Amniotic epithelial cell (primary cell): ENCODE measurements around the gene SDHA.

ENCODE experiments used
- DNase-seq: peaks from one replicate; pipeline ENCODE4 v3.0.0-alpha.2; 2010; ENCODE audit warnings: low read depth

Gene SDHA

DNA sequence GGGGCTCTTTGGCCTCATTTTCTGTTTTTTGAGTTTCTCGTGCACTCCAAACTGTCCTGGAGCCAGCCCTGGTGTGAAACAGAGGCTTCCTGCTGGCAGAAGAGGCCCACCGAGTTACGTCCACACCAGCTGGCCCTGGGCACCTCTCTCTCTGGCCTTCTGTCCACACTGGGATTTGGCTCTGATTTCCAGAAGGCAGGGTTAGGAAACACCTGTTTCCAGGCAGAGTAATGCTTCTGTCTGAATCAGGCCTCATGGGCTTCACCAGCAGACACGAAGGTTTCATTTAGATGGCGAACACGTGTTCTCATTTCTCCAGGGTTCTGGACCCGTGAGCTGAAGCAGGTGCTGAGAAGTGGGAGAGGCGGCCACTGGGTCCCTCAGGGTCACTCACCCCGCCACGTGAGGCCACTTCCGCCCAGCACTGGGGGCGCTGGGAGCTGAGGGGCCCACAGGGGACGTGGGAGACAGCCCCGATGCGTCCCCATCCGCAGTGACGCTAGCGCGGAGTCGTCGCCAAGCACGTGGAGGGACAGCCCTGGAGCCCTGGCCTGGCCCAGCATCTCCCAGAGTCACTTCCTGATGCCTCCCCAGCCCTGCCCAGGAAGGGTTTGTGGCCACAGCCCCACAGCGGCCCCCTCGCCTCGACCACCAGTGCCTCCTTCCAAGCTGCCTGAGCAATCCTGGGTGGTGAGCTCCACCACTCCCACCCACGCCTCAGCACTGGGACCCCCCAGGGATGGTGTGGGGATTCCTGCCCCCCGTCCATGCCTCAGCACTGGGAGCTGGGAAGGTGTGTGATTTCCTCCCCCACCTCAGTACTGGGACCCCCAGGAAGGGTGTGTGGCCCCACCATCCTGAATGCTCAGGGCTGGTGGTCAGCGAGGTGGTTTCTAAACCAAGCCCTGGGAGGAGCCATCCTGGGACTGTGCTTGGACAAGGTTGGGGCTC is 31.8 kb upstream of the SDHA start:
- DNase-seq: no peak

GRCh38 chr5:187042-187431 is 31.1 kb upstream of the SDHA start:
- DNase-seq: no peak

DNA sequence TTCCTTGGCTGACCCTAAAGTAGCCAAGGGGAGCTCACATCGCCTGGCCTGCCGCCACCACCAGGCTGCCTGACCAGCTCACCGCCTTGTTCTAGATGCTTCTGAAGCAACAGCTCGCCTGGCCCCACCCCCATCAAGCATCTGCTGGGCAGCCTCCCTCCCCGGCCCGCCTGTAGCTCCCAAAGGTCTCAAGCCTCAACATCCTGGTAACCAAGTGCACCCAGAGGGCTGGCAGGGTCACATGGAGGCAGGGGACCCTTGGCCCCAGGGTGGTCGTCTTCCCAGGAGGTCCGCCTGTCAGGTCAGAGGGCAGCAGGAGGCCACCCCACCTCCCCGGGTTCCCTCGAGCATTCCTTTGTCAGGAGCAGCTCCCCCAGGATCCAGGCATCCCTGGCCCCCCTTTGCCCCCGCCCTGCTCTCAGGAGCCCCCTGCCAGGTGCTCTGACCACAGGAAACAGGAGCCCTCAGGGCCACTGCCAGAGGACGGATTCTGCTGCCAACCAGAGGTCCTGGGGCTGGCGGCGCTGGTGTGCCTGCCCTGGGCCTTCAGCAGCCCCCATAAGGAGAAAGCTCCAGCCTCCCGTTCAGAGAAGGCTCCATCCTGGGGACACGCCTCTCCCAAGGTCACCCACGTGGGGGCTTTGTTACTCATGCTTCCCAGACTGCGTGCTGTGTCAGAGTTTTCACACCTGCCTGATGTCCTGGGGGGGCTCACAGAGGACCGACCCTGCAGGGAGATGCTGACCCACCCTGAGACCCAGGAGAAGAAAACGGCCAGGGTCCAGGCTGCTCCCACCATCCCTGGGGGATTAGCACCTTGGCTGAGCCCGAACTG is 30.3 kb upstream of the SDHA start:
- peak; percentile 12 for DNase-seq

DNA sequence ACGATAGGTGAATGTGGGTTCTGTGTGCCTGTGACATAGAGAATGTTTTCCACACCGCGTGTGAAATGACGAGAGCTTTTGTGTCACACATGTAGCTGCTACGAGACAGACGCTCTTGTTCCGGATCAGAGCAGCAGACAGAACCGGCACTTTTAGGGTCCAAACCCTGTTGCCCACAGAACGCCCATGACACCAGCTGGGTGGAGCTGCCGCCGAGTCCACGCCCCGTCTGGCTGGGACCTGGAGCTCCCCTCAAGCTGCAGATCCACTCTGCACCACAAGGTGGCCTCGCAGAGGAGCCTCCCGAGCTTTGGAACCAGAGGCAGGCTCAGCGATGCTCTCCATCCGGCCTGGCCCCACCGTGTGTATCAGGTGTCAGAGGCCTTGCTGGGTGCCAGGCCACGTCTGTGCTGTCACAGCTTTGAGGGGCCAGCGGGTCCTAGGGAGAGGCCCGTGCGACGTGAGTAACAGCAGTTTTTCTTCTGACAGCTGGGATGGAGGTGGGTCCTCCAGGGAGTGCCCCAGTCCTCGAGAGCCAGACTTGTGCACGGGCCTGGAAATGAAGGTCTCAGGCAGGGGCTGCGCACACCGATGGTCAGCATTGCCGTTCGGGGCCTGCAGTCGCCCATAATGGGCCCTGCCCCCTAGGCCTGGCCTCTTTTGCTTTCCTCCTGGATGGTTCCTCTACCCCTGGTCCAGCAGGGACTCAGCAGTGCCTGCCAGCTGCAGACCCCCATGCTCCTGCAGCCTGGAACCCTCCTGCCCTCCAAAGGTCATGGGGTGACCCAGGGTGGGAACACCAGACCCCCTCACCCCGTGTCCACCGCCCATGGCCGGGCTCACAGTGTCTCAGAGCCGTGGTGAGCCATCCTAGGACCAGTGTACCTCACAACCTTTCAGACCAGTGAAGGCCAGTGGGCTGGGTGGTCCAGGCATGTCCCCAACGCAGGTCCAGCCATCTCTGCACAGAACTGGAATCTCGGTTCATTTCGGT is 29.3 kb upstream of the SDHA start:
- DNase-seq: peak; percentile 63

GRCh38 chr5:189486-189885 is 28.6 kb upstream of the SDHA start:
- no peak for DNase-seq

GRCh38 chr5:189976-190365 is 28.1 kb upstream of the SDHA start:
- DNase-seq: no peak

DNA sequence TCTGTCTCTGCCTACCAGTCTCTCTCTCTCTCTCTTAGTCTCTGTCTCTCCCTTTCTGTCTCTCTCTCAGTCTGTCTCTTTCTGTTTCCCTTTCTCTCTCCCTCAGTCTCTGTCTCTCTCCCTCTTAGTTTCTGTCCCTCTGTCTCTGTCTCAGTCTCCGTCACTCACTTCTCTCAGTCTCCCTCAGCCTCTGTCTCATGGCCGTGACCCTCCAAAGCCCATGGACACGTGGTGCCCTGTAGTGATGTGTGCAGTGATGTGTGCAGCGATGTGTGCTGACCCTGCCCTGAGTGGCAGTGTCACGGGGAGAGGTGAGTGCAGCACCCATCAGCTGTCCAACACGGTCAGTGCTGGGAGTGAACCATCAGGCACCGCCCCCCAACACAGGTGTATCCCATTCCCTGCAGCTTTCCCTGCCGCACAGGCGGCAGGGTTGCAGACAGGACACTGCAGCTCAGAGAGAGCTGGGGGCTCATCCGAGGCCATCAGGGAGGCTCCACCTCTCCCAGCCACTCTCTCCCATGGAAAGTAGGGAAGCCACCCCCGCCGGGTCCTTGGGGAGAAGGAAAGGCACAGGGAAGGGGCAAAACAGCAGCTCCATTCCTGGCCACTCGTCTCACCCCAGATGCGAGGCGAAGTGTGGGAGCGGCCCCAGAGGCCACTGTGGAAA is 27.6 kb upstream of the SDHA start:
- no peak for DNase-seq

DNA sequence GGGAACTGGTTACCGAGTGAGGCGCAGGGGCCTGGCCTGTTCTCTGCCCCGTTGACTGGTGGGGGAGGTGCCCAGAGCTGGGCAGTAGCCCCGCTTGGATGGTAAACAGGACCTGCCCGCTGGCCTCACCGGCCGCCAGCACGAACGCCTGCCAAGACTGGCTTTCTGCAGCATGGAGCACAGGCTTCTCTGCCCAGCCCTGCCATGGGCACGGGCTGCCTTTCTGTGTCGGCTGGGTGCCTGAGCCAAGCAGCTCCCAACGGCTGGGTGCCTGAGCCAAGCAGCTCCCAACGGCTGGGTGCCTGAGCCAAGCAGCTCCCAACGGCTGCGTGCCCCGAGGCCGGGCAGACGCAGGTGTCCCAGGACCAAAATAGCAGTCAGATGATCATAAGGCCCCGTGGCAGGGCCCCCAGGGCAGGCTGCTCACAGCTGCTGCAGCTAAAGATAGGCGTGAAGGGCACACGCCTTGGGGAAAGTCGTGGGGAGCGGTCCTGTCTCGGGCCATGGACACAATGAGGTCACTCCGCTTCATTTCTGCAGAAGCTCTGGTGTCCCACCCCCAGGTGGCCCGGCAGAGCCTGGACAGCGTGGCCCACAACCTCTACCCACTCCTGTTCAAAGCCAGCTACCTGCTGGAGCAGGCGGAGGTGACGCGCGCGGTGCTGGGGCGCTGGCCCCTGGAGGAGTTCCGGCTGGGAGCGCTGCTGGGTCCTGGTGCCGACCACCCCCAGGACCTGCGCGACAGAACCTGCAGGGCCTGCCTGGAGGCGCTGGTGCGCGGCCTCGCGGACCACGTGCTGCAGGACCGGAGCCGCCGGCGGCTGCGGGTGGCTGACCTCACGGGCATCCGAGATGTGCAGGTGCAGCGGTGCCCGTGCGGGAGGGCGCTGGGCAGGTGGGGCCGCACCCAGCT is 26.8 kb upstream of the SDHA start, which contains the start of gene LRRC14B:
TSS of gene LRRC14B (plus strand) at position 460 of the 913 bp plus-strand sequence. CDS start at position 504, 44 bp downstream.
- DNase-seq: no peak

DNA sequence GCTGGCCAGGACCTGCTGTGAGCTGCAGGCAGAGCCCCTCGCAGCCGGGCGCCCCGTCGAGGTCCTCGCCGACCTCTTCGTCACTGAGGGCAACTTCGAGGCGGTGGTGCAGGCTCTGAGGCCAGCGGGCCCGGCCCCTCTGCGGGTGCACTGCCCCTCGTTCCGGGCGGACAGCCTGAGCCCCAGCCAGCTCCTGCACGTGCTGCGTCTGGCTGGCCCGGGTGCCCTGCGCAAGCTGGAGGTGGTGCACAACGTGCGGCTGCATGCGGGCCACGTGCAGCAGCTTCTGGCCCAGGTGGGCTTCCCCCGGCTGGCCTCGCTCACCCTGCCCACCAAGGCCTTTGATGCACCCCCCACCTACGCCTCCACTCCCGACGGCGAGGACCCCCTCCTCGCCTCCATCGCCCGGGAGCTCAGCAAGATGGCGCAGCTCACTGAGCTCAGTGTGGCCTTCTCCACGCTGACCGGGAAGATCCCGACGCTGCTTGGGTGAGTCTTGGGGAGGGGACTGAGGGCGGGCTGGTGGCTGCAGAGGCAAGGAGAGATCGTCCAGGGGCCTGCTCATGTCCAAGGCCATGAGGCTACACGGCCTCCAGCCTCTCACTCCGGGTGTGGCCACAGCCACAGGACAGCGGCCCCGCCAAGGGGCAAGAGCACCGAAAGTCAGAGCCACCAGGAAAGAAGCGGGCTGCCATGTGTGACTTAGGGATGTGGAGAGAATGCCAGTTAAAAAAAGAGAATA is 26.0 kb upstream of the SDHA start:
- DNase-seq: no peak

DNA sequence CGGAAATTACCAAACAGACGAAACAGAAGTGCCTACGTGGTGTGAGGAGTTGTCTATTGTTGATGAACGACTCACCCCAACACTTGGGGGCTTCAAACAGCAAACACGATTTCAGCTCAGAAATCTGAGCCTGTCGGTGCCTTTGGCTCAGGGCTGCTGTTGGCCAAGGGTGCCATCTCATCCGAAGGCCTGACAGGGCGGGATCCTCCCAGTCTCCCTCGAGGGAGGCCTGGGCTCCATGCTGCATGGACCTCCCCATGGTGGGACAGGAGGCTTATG is 25.5 kb upstream of the SDHA start:
- no peak for DNase-seq

- DNase-seq: no peak
Measured at GRCh38 chr5:192970-193831, 24.9 kb upstream of the SDHA start.

GRCh38 chr5:194102-194501 is 24.0 kb upstream of the SDHA start:
- DNase-seq: no peak

- no peak for DNase-seq
Measured at GRCh38 chr5:194603-195209, 23.4 kb upstream of the SDHA start.

DNA sequence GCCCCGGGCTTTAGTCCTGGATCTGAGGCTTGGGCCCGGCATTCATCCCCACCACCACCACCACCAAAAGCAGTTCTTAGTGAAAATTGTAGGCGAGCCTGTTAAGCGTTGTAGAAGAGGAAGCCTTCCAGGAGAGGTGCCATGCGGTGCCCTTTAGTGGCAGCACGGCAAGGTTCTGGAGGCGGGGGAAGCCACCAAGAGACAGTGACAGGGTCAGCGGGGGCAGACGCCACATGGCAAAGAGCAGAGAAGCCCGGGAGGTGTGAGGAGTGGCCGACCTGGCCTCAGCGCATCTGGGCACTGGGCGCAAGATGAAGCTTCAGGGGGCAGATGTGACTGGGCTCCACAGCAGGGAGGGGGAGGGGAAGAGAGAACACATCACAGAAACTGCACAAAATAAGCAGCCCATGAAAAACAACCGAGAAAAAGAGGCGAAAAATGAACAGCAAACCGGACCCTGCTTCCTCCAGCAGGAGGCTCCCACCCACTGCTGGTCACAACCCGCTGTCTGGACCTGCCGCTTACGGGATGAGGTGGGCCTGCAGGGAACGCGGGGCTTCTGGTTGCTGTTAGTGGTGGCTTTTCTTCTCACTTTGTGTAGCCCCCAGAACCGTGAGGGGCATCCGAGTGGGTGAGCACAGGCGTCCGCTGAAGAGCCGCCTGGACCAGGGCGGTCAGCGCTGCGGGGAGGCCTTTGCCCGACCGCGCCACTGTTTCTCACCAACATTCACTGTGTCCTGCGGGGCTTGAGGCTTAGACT is 22.5 kb upstream of the SDHA start:
- no peak for DNase-seq

GRCh38 chr5:196350-196749 is 21.8 kb upstream of the SDHA start:
- no peak for DNase-seq

DNA sequence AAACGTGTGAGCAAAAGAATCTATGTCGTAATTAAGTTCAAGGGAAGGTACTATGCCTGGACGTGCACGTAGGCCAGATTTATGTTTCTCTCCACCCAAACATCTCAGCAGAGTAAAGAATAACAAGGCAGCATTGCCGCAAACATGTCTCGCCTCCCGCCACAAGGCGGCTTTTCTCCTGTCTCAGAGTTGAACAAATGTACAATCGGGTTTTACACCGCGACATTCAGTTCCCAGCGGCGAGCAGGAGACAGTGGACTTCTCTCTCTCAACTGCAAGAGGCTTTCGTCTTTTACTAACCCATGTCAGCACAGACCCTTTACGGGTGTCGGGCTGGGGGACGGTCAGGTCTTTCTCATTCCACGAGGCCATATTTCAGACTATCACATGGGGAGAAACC is 21.1 kb upstream of the SDHA start:
- DNase-seq: peak; percentile 51

DNA sequence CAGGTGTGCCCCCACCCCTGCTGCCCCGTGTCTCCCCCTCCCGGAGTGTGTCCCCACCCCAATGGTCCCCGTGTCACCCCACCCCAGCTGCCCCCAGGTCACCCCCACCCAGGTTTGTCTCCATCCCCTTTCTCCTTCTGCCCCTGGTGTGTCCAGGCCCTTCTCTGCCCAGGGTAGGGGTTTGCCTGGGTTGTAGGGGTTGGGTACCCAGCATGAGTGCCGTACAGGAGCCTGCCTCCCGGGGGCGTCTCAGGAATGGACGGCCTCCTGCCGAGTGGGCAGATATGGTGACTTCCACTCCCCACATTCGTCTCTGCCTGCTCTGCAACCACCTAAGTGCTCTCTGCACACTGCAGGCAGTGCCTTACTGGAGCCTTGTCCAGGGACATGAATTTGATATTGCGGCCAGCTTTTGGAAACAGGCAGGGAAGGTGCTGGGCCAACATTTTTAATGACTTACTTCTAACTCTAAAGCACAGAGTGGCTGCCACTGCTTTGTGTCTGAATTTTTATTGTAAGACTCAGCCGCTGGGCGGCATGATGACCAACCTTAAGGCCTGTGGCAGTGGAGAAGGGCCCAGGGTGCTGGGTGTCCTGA is 20.1 kb upstream of the SDHA start:
- no peak for DNase-seq
